IMR-90 (cell line): ENCODE measurements around the gene KTI12. TPM values are rescaled to one million over a fixed set of nuclear protein-coding genes. Genes with fewer than 3 reads are reported as not detected.

Experiments used
- microRNA-seq, 2 experiments: library from miRNA; stranded (forward) in 1 of 2; unstranded in 1 of 2; fragments of 10-50 nt in 1 of 2; fragments of <30 nt in 1 of 2; gene quantifications in 1 of 2; microRNA quantifications in 1 of 2; one replicate each; pipeline versions ENCODE3 to v1.1.0; 2013 to 2020; ENCODE audit not compliant: insufficient read depth in 1 of 2, insufficient read length in 1 of 2, unreplicated experiment in 1 of 2
- polyA plus RNA-seq, 3 experiments: library from polyadenylated mRNA; depleted of rRNA; stranded (reverse); fragments of >200 nt; gene quantifications; 2 replicates each; pipeline ENCODE4 v1.2.3, GENCODE V29; 2012; ENCODE audit warnings: low replicate concordance in 1 of 3
- small RNA-seq, 5 experiments: library from RNA; depleted of rRNA; stranded (forward); fragments of <200 nt; gene quantifications; one replicate each; pipeline ENCODE3, GENCODE V24; 2012
- total RNA-seq: library from RNA; depleted of rRNA; stranded (reverse); fragments of >200 nt; gene quantifications from 2 replicates; pipeline ENCODE4 v1.2.3, GENCODE V29; 2012; rRNA removed

Gene KTI12
- total and polyA plus RNA-seq, 2 of the 4 experiments (the other 2 are of a cell fraction): 15.2 to 16.3 TPM

Small RNA genes within 50 kb of the gene (microRNA-seq; reads per million reads assigned to microRNA genes)
- gene RN7SL290P (ENCODE audit: insufficient read depth, insufficient read length): not detected

Small RNA genes within 50 kb of the gene (small RNA-seq; reads per million reads assigned to genes)
- 0 reads per million in 5 experiments for gene RN7SL290P

Other genes with a start within 250 kb of the KTI12 start
- gene NRDC, start 155.1 kb downstream of the KTI12 start, total RNA-seq: 75.8 and 78.0 TPM in 2 replicates
- gene NRDC, start 155.1 kb downstream of the KTI12 start, polyA plus RNA-seq (2012; rRNA removed): 72.3 and 84.7 TPM in 2 replicates
- 78.5 and 91.9 TPM in 2 replicates for gene RAB3B, start 43.1 kb downstream of the KTI12 start, total RNA-seq
- gene RAB3B, start 43.1 kb downstream of the KTI12 start, polyA plus RNA-seq (2012; rRNA removed): 31.4 and 33.6 TPM in 2 replicates
- gene TXNDC12, start 21.4 kb upstream of the KTI12 start, total RNA-seq: 29.9 and 35.3 TPM in 2 replicates
- gene TXNDC12, start 21.4 kb upstream of the KTI12 start, polyA plus RNA-seq (2012; rRNA removed): 22.0 and 24.4 TPM in 2 replicates
- 41.2 and 46.4 TPM in 2 replicates for gene BTF3L4, start 22.5 kb upstream of the KTI12 start, total RNA-seq
- 29.3 and 34.5 TPM in 2 replicates for gene BTF3L4, start 22.5 kb upstream of the KTI12 start, polyA plus RNA-seq (2012; rRNA removed)
- gene ZFYVE9, start 108.3 kb upstream of the KTI12 start, total RNA-seq: 28.7 and 29.4 TPM in 2 replicates
- gene ZFYVE9, start 108.3 kb upstream of the KTI12 start, polyA plus RNA-seq (2012; rRNA removed): 6.6 and 8.3 TPM in 2 replicates